IMR-90 (cell line): ENCODE data around the gene CDK15. TPM values are rescaled to one million over a fixed set of nuclear protein-coding genes. Genes with fewer than 3 reads are reported as not detected.

Experiments used
- ATAC-seq: fragments of 200-7000 bp; cut with Tn5 transposase; 2 replicates; pipeline ENCODE4 v1.9.1; 2020; ENCODE audit warnings: low read depth, mild to moderate bottlenecking, moderate library complexity
- BruUV-seq: library from RNA; stranded (reverse); fragments of 400-500 nt; replicated peaks from 2 replicates; lab custom pipeline; 2021; lab: Mats Ljungman, UMichigan
- CTCF ChIA-PET: fragments of 300-600 bp; formaldehyde crosslinking; extraction: SDS; loops from one replicate; lab custom pipeline; 2021; ENCODE audit warnings: antibody characterized with exemption; lab: Yijun Ruan, JAX
- POLR2A ChIA-PET: fragments of 300-600 bp; sonication (Branson Sonifier 250); formaldehyde crosslinking; loops from one replicate; lab custom pipeline; 2022; ENCODE audit warnings: antibody characterized with exemption; ENCODE audit not compliant: unreplicated experiment; lab: Charles Lee
- DNase-seq: peaks from one replicate; pipeline ENCODE4 v3.0.0; 2013
- H2AFZ ChIP-seq: replicated peaks from 2 replicates; pipeline ENCODE3; 2013; ENCODE audit warnings: low read length, mild to moderate bottlenecking; ENCODE audit not compliant: poor library complexity
- H2AK5ac ChIP-seq: 2 replicates; pipeline ENCODE4 v1.6.1; 2013; ENCODE audit warnings: low read depth, low read length, inconsistent platforms
- H2AK9ac ChIP-seq: replicated peaks from 2 replicates; pipeline ENCODE3; 2013; ENCODE audit warnings: mild to moderate bottlenecking, low read depth, low read length, moderate library complexity; ENCODE audit not compliant: poor library complexity
- H2BK120ac ChIP-seq: 2 replicates; pipeline ENCODE4 v1.6.1; 2013; ENCODE audit warnings: low read depth, low read length, inconsistent platforms
- H2BK15ac ChIP-seq: 3 replicates; pipeline ENCODE4 v1.6.1; 2013; ENCODE audit warnings: low read depth, low read length, inconsistent platforms
- H2BK20ac ChIP-seq: 2 replicates; pipeline ENCODE4 v1.6.1; 2013; ENCODE audit warnings: low read depth, mild to moderate bottlenecking, inconsistent platforms, low read length, moderate library complexity
- H2BK5ac ChIP-seq: 2 replicates; pipeline ENCODE4 v1.6.1; 2013; ENCODE audit warnings: mild to moderate bottlenecking, low read depth, low read length, inconsistent platforms; ENCODE audit not compliant: poor library complexity, severe bottlenecking
- H3K14ac ChIP-seq: replicated peaks from 2 replicates; pipeline ENCODE4 v1.6.1; 2013; ENCODE audit warnings: low read depth, low read length, inconsistent platforms
- H3K18ac ChIP-seq: 2 replicates; pipeline ENCODE4 v1.6.1; 2013; ENCODE audit warnings: low read depth, low read length, control low read depth
- H3K23ac ChIP-seq: 2 replicates; pipeline ENCODE4 v1.6.1; 2013; ENCODE audit warnings: low read depth, low read length, inconsistent platforms
- H3K27ac ChIP-seq: 2 replicates; pipeline ENCODE4 v1.5.1; 2013; ENCODE audit warnings: mild to moderate bottlenecking, control low read depth, low read length; ENCODE audit not compliant: insufficient read depth
- H3K27me3 ChIP-seq: 2 replicates; pipeline ENCODE4 v1.6.1; 2013; ENCODE audit warnings: low read length; ENCODE audit not compliant: control insufficient read depth, insufficient read depth
- H3K36me3 ChIP-seq: 2 replicates; pipeline ENCODE4 v1.6.1; 2013; ENCODE audit warnings: low read length, mixed read lengths; ENCODE audit not compliant: control insufficient read depth, insufficient read depth
- H3K4ac ChIP-seq: 2 replicates; pipeline ENCODE4 v1.6.1; 2013; ENCODE audit warnings: low read depth, low read length, inconsistent platforms
- H3K4me1 ChIP-seq: 2 replicates; pipeline ENCODE4 v1.6.1; 2013; ENCODE audit warnings: low read length, mixed read lengths; ENCODE audit not compliant: control insufficient read depth, insufficient read depth
- H3K4me2 ChIP-seq: 2 replicates; pipeline ENCODE4 v1.6.1; 2013; ENCODE audit warnings: low read depth, mild to moderate bottlenecking, control low read depth, low read length, moderate library complexity
- H3K4me3 ChIP-seq: 2 replicates; pipeline ENCODE4 v1.5.1; 2013; ENCODE audit warnings: low read depth, mild to moderate bottlenecking, control low read depth, low read length, moderate library complexity; ENCODE audit not compliant: insufficient read depth
- H3K56ac ChIP-seq: 2 replicates; pipeline ENCODE4 v1.6.1; 2013; ENCODE audit warnings: low read length, inconsistent platforms; ENCODE audit not compliant: insufficient read depth; ENCODE audit errors: extremely low read depth
- H3K79me1 ChIP-seq, 2 experiments: 2 replicates each; pipeline ENCODE4 v1.6.1; 2013; ENCODE audit warnings: low read length in 2 of 2, inconsistent platforms in 1 of 2, low read depth in 1 of 2
- H3K9ac ChIP-seq: 2 replicates; pipeline ENCODE4 v1.6.1; 2013; ENCODE audit warnings: low read depth, low read length, control low read depth
- H3K9me1 ChIP-seq: 2 replicates; pipeline ENCODE4 v1.6.1; 2013; ENCODE audit warnings: low read length, inconsistent platforms; ENCODE audit not compliant: insufficient read depth
- H3K9me3 ChIP-seq: 2 replicates; pipeline ENCODE4 v1.6.1; 2013; ENCODE audit warnings: low read length; ENCODE audit not compliant: control insufficient read depth, insufficient read depth
- H4K20me1 ChIP-seq: 2 replicates; pipeline ENCODE4 v1.6.1; 2013; ENCODE audit warnings: low read length, inconsistent platforms; ENCODE audit not compliant: insufficient read depth
- H4K5ac ChIP-seq: 2 replicates; pipeline ENCODE4 v1.6.1; 2013; ENCODE audit warnings: mild to moderate bottlenecking, low read depth, low read length, control low read depth
- H4K8ac ChIP-seq, 2 experiments: 2 replicates each; pipeline ENCODE4 v1.6.1; 2013; ENCODE audit warnings: low read depth in 2 of 2, low read length in 2 of 2, control low read depth in 1 of 2, inconsistent platforms in 1 of 2
- H4K91ac ChIP-seq: 2 replicates; pipeline ENCODE4 v1.6.1; 2013; ENCODE audit warnings: low read depth, low read length, inconsistent platforms; ENCODE audit not compliant: insufficient read depth
- CEBPB ChIP-seq: IDR thresholded peaks from 2 replicates; pipeline ENCODE4 v1.6.1; 2012; ENCODE audit warnings: low read depth, low read length, improper control_type of control experiment
- CHD1 ChIP-seq: IDR thresholded peaks from 2 replicates; pipeline ENCODE4 v1.6.1; 2012; ENCODE audit warnings: low read depth, low read length, improper control_type of control experiment
- FOS ChIP-seq: fragments of 150-350 bp; IDR thresholded peaks from 2 replicates; pipeline ENCODE4 v1.6.1; 2016; ENCODE audit warnings: low read depth, low read length
- WGBS, 2 experiments: methylation state at CpG; one replicate each; pipeline versions ENCODE4 v1.1.5 to v1.1.7; 2013; ENCODE audit warnings: missing lambda C conversion rate in 2 of 2; ENCODE audit not compliant: insufficient read length in 1 of 2; ENCODE audit errors: extremely low coverage in 2 of 2; 5-methylcytosine and 5-hydroxymethylcytosine counted together
- dilution Hi-C: fragments of 300-500 bp; cut with HindIII; formaldehyde crosslinking; loops from one replicate; pipeline ENCODE4 v1.14.3; 2018; ENCODE audit warnings: low sequenced_read_pairs; ENCODE audit not compliant: unreplicated experiment
- in situ Hi-C: fragments of 300-500 bp; cut with MboI; formaldehyde crosslinking; loops from 3 replicates; pipeline ENCODE4 v1.14.3; 2019; ENCODE audit warnings: low sequenced_read_pairs, inconsistent platforms, mixed read lengths
- intact Hi-C: fragments of 100-400 bp; cut with micrococcal nuclease; formaldehyde crosslinking; loops from 2 replicates; pipeline ENCODE4 v1.10.0; 2022
- polyA plus RNA-seq, 3 experiments: library from polyadenylated mRNA; depleted of rRNA; stranded (reverse); fragments of >200 nt; gene quantifications; 2 replicates each; pipeline ENCODE4 v1.2.3, GENCODE V29; 2012; ENCODE audit warnings: low replicate concordance in 1 of 3
- total RNA-seq: library from RNA; depleted of rRNA; stranded (reverse); fragments of >200 nt; gene quantifications from 2 replicates; pipeline ENCODE4 v1.2.3, GENCODE V29; 2012
- TF ChIP-seq, protein P1 (sequence below): fragments of 150-350 bp; IDR thresholded peaks from 2 replicates; pipeline ENCODE4 v1.6.1; 2016; ENCODE audit warnings: low read depth, mild to moderate bottlenecking, low read length, moderate library complexity, borderline replicate concordance

CDK15 gene
- total and polyA plus RNA-seq, 2 of the 4 experiments (the other 2 are of a cell fraction): 16.1 to 33.0 TPM

- TF ChIP-seq, protein P1, sequence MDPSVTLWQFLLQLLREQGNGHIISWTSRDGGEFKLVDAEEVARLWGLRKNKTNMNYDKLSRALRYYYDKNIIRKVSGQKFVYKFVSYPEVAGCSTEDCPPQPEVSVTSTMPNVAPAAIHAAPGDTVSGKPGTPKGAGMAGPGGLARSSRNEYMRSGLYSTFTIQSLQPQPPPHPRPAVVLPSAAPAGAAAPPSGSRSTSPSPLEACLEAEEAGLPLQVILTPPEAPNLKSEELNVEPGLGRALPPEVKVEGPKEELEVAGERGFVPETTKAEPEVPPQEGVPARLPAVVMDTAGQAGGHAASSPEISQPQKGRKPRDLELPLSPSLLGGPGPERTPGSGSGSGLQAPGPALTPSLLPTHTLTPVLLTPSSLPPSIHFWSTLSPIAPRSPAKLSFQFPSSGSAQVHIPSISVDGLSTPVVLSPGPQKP: no peak
Measured at GRCh38 chr2:201883606-201884369, 77.5 kb downstream of the CDK15 start (continued).

GRCh38 chr2:201886504-201886903 is 80.2 kb downstream of the CDK15 start:
- in situ Hi-C loops: no loop called here
- dilution Hi-C loops: no loop called here
- peaks cover 30% of the 10 kb centered on the region for H3K4me1 ChIP-seq
- intact Hi-C loops: no loop called here
- ChIA-PET POLR2A (no interaction called here), CTCF (no interaction called here)
- no peak overlapping the region for H4K91ac ChIP-seq
- H2BK120ac ChIP-seq: no peak overlapping the region
- no peak overlapping the region for H3K4me2 ChIP-seq
- no peak overlapping the region for H4K5ac ChIP-seq
- H3K79me1 ChIP-seq: peaks cover 0 to 39% of the 10 kb centered on the region in 2 experiments; a peak in 2 of 4 replicates
- DNase-seq: peak; percentile 72
- H2BK15ac ChIP-seq: no peak overlapping the region
- H3K4me3 ChIP-seq: no peak overlapping the region
- H2AK5ac ChIP-seq: no peak overlapping the region
- H3K4ac ChIP-seq: no peak overlapping the region
- no peak overlapping the region for H2AK9ac ChIP-seq
- peaks cover 18% of the 10 kb centered on the region for H3K9me1 ChIP-seq
- no peak overlapping the region for H3K56ac ChIP-seq
- H4K20me1 ChIP-seq: peaks cover 3% of the 10 kb centered on the region; the same call in 1 of the 2 replicates
- TF ChIP-seq CEBPB (peak; percentile 76), CHD1 (no peak), FOS (peak; percentile 56)
- H3K27ac ChIP-seq: no peak overlapping the region
- ATAC-seq: no peak
- no peaks in the 10 kb centered on the region for H3K36me3 ChIP-seq
- H3K18ac ChIP-seq: no peak overlapping the region
- no peak overlapping the region for H2BK5ac ChIP-seq
- H3K14ac ChIP-seq: no peak overlapping the region
- no peaks in the 10 kb centered on the region for H3K9me3 ChIP-seq
- BruUV-seq: no TSS peak
- H4K8ac ChIP-seq: no peak overlapping the region
- H2AFZ ChIP-seq: no peak overlapping the region
- no peak overlapping the region for H2BK20ac ChIP-seq
- no peaks in the 10 kb centered on the region for H3K27me3 ChIP-seq
- no CpG with 5 or more reads among the region's 3 CpGs for WGBS, 2 experiments
- H3K23ac ChIP-seq: no peak overlapping the region
- no peak overlapping the region for H3K9ac ChIP-seq
